SHP77 treated with DMSO at 0.1 percent for 48 hours (cell line): Measurements from ENCODE around the gene LYRM7.
A peak's percentile ranks its signal among the peaks of the same experiment; 100 is the strongest.
"Not testable (repeated sequence)": the region's sequence is repeated elsewhere in the genome, so short reads cannot be mapped to it uniquely, and the experiment has no call there.

Source experiments
- DNase-seq: peaks from one replicate; lab custom pipeline; 2025; lab: John Stamatoyannopoulos, UW

The LYRM7 gene

DNA sequence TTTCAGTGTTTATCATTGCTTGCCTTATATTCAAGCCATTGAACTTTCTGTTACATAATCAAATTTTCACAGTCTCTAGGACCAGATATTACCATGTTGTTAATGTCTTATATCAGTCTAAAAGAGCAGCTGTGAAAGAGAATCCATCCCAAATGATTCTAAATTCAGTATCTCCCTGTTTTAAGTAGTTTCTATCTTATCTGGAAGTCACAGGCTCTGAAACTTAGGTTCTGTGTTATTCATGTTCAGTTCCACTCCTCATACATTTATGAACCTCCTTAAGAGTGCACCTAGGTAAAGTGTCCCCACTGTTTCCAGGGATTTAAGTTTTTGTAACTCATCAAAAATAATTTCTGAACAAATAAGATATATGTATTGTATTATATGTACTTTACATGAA lies 9.7 kb downstream of the LYRM7 start:
- DNase-seq = no peak

DNA sequence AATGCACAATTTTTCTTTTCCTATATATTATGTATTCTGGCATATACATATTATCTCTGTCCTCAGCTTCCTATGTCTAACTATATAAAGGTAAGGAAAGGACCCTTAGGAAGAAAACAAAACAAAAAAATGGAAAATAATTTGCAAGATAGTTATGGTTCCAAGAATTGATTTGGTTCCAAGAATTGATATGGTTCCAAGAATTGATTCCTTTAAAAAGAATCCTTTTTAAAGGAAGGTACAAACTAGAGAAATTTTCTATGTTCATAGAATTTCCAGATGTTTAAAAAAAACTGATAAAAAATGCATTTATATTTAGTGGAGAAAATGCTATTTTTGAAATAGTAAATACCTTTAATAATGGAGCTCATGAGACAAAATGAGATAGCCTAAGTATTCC lies 12.1 kb downstream of the LYRM7 start:
- DNase-seq = no peak

GRCh38 chr5:131185523-131186104 lies 14.9 kb downstream of the LYRM7 start:
- DNase-seq = no peak

GRCh38 chr5:131186561-131187256 lies 16.0 kb downstream of the LYRM7 start:
- peak; percentile 21 for DNase-seq

DNA sequence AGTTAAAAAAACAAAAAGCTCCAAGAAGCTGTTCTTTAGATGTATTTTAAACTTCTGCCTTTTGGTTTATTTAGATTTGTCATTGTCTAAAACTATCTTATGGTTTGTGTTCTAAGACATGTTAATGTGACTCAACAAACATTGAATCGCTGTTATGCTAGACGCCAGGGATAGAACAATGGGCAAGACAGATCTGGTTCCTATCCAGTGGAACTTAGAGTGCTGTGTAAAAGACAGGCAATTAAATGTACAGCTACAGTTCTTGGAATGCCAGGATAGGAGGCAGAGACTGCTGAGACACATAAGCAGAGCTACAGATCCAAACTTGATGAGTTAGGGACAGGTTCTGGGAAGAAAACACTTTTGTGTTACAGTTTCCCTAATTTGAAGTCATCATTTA lies 22.4 kb downstream of the LYRM7 start:
- no peak for DNase-seq

- not testable (repeated sequence) for DNase-seq
Observed at GRCh38 chr5:131193897-131194296, 23.2 kb downstream of the LYRM7 start.

DNA sequence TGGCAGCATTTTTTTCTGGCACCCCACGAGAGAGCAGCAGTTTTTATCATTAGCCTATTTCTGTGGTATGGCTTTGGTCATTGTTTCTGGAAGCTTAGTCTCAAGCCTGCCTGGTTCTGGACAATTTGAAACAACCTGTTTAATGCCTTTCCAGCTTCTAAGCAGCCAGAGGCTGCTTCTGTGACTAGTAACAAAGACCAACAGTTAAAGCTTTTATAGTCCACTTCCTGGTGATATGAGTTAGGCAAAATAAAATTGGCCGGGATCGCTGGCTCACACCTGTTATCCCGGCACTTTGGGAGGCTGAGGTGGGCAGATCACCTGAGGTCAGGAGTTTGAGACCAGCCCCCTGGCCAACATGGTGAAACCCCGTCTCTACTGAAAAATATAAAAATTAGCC lies 24.0 kb downstream of the LYRM7 start:
- DNase-seq = no peak

DNA sequence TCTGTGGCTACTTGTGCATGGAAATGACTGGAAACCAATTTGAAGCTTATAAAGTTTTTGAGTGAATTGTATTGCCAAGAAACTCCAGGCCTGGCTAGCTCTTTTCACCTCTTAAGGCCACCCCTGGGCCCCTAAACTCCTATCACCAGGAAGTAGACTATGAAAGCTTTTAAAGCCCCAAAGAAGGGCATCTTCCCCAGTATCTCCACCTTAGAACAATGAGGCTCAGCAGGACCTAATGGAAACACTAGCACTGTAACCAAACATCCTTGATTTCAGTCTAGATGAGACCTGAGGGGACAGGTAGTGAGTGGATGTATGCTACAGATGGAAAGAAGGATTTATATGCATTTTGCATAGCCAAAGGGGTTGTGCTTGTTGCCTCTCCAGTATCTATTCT lies 25.0 kb downstream of the LYRM7 start:
- DNase-seq = no peak

GRCh38 chr5:131196331-131196730 lies 25.6 kb downstream of the LYRM7 start:
- no peak for DNase-seq

GRCh38 chr5:131198625-131199024 lies 27.9 kb downstream of the LYRM7 start:
- no peak for DNase-seq

DNA sequence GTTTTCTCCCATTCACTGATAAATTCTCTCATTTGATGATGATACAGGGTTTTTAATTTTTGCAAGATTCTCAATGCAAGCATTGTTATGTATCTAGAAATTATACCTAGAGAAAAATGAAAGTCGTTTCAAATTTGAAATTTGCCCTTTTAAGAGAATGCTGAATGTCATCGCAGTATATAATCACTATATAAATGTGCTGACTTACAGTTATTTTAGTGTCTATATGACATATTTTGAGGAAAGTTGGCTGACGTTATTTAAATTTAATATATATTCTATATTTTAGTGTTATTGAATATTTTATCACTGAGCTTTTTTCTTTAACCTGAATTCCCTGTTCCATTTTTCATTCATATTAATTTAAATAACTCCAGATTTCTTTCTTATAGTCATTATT lies 29.8 kb downstream of the LYRM7 start:
- DNase-seq = no peak

- no peak for DNase-seq
Observed at GRCh38 chr5:131204964-131205363, 34.2 kb downstream of the LYRM7 start.

- DNase-seq = no peak
Observed at GRCh38 chr5:131206061-131206460, 35.3 kb downstream of the LYRM7 start.

DNA sequence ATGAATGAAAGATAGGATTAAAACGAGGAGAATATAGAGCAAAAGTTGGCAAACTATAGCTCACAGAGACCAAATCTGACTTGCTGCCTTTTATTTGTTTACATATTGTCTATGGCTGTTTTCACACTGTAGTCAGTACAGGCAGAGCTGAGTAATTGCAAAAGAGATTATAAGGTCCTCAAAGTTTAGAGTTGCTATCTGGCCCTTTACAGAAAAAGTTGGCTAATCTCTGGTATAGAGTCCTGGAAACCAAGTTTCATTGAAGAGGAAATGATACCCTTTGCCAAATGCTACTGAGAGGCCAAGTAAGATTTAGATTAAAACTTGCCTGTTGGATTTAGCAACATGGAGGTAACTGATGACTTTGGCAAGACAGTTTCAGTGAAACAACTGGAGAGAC lies 36.0 kb downstream of the LYRM7 start:
- DNase-seq = no peak

GRCh38 chr5:131209175-131209505 lies 38.4 kb downstream of the LYRM7 start:
- no peak for DNase-seq

DNA sequence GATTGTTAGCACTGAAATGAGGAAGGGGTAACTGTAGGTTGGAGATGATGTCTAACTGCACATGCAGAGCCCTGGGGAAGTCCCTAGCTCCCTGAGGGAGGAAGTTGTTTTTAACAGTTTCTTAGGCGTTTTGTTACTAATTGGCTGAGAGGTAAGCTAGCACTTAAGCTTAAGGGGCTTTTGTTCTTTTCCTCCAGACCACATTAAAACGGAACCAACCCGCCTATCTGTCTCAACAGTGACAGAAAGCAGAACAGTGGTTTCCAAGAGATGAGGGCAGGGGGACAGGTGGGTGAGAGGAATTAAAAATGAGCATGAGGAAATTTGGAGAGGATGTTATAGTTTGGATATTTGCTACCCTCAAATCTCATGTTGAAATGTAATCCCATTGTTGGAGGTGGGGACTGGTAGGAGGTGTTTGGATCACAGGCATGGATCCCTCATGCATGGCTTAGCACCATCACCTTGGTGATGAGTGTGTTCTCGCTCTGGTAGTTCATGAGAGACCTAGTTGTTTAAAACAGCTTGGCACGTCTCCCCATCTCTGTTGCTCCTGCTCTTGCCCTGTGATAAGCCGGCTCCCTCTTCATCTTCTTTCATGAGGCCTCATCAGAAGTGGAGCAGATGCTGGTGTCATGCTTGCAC lies 38.9 kb downstream of the LYRM7 start:
- DNase-seq = no peak

DNA sequence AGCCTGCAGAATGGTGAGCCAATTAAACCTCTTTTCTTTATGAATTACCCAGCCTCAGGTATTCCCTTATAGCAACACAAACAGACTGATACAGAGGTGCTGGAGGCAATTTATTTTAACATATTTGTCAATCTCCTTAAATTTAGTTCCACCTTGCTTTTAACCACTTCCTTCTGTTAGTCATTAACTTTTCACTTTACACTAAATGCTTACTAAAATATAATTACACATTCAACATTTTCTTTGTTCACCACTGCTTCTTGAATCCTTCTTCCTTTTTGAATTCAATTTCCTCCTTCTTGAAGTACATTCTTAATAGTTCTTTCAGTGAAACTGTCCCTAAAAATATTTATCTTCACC lies 39.4 kb downstream of the LYRM7 start:
- DNase-seq = no peak

DNA sequence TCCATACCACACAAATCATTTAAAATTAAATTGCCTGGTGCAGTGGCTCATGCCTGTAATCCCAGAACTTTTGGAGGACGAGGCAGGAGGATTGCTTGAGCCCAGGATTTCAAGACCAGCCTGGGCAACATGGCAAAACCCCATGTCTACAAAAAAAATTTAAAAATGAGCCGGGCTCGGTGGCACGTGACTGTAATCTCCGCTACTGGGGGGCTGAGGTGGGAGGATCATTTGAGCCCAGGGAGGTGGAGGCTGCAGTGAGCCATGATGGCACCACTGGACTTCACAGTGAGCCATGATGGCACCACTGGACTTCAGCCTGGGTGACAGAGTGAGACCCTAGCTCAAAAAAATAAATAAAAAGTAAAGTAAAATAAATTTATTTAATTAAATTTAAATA lies 40.9 kb downstream of the LYRM7 start:
- no peak for DNase-seq

DNA sequence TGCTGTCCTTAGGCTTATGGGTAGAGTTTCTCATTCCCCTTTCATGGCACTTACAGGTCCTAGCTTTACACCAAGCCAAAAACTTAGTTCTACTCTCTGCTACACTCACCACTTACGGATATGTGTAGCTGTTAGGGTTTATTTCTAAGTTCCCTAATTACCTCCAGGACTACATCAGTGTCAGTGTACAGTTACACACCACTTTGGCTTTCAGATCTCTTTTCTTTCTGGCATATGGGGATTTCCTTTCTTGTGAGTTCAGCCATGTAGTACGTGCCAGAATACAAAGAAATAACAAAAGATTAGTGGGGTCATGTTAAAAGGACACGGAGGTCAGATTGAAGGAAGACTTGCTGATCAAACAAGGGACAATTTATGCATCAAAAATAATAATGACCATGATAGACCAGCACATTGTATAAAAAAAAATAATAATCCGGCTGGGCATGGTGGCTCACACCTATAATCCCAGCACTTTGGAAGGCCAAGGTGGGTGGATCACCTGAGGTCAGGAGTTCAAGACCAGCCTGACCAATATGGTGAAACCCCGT lies 41.8 kb downstream of the LYRM7 start:
- DNase-seq = no peak

DNA sequence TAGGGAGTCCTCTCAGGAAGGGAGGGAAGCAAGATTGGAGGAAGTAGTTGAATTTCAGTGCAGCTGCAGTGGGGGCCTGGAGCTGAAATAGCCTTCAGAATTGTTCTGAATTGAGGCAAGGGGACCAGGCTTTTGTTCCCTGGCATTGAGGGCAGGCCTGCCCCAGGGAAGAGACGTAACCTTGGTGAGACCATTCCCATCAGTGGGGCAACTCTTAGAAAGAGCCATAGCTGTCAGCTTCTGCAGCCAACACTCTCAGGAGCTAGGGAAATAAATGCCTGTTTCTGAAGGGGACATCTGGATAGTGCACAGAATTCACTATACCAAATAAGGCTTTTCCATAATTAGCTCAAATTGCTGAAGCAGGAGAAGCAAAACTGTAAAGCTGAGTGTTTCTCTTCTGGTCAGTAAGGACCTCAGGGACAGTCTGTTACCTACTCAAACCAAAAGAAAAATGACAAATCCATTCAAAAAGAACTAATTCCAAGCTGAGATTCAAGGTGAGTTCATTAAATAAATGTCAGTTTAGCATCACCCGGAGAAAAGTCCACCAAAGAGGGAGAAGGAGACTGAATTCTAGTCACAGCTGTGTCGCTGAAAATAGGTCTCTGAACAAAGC lies 44.0 kb downstream of the LYRM7 start:
- DNase-seq = no peak

DNA sequence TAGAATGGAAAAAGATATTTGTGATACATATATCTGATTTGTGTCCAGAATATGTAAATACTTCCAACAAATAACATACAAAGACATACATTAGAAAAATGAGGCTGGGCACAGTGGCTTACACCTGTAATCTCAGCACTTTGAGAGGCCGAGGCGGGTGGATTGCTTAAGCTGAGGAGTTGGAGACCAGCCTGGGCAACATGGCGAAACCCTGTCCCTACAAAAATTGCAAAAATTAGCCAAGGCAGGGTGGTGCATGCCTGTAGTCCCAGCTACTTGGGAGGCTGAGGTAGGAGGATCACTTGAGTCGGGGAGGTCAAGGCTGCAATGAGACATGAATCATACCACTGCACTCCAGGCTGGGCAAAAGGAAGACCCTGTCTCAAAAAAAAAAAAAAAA lies 47.0 kb downstream of the LYRM7 start:
- no peak for DNase-seq

- no peak for DNase-seq
Observed at GRCh38 chr5:131218392-131218791, 47.6 kb downstream of the LYRM7 start.

DNA sequence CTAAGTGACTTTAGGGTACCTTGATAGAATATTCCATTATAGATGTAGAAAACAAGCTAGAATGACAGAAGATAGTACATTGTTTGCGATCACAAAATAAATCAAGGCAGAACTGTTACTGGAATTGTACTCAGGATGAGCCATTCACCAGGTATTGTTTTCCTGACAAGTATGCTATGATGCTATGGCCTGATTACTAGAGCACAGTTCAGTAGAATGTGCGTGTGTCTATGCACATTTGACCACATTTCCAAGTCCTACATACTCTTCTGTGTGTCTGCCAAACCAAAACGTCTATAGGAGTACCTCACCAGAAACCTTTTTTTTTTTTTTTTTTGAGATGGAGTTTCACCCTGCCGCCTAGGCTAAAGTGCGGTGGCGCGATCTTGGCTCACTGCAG lies 49.8 kb downstream of the LYRM7 start:
- DNase-seq = no peak
